Left ventricle myocardium inferior (tissue), 1 donor: Measurements from ENCODE around the gene PTP4A1. TPM values are rescaled to one million over a fixed set of nuclear protein-coding genes. Genes with fewer than 3 reads are reported as not detected.

Experiments used
- DNase-seq: peaks from one replicate; pipeline ENCODE4 v3.0.0-alpha.2; 2020
- H3K27ac ChIP-seq: fragments of 200-600 bp; replicated peaks from 2 replicates; pipeline ENCODE4 v1.8.0; 2021
- H3K27me3 ChIP-seq: fragments of 200-600 bp; 2 replicates; pipeline ENCODE4 v1.8.0; 2021; ENCODE audit warnings: low read depth
- H3K36me3 ChIP-seq: fragments of 200-600 bp; 2 replicates; pipeline ENCODE4 v1.8.0; 2021
- H3K4me1 ChIP-seq: fragments of 200-600 bp; 2 replicates; pipeline ENCODE4 v1.8.0; 2021
- H3K4me3 ChIP-seq: fragments of 200-600 bp; 2 replicates; pipeline ENCODE4 v1.8.0; 2021; ENCODE audit warnings: mild to moderate bottlenecking, moderate library complexity
- H3K9me3 ChIP-seq: fragments of 200-600 bp; replicated peaks from 2 replicates; pipeline ENCODE4 v1.8.0; 2021
- intact Hi-C: fragments of 100-400 bp; cut with micrococcal nuclease; formaldehyde crosslinking; loops from one replicate; pipeline ENCODE4 v1.11.0; 2022
- total RNA-seq: library from RNA; stranded (reverse); fragmentation: NEBNext Ultra II Directional; extraction: Animal tissue kit (Norgen Biotek cat#: 25700); gene quantifications from one replicate; pipeline ENCODE4 v1.2.1, GENCODE V29; 2021
- TF ChIP-seq, protein P1 (sequence below): fragments of 200-600 bp; IDR thresholded peaks from 2 replicates; pipeline ENCODE4 v1.8.0; 2021; ENCODE audit warnings: antibody characterized with exemption, mild to moderate bottlenecking, borderline replicate concordance
- donor health status: DM: no; HTN: yes; CAD: no; lungs with severe emphysema.

The PTP4A1 gene
- total RNA-seq, 1 donor from 2014 or later, result 22.3 TPM

DNA sequence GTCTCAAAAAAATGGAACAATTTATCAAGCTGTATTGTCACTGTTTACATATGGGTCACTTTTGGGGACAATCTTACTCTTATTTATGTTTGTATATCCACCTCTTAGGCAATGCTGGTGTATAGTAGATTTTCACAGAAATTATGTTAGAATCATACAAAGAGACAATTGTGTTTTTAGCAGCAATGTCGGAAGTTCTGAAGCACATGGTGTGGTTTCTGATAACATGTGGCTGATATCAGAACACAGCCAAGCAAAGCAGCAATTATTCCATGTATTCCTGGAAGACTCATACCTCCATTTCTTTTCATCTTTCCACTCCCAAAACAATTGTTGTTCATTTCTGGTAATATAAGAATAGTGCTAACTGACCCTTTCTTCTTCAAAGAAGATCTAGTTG lies 17.5 kb upstream of the PTP4A1 start:
- Histone ChIP-seq H3K27me3 (no peaks in the 10 kb centered on the region), H3K4me3 (no peak overlapping the region), H3K9me3 (no peaks in the 10 kb centered on the region), H3K36me3 (no peaks in the 10 kb centered on the region), H3K27ac (no peak overlapping the region), H3K4me1 (peaks cover 9% of the 10 kb centered on the region)
- intact Hi-C loops, result no loop called here
- TF ChIP-seq, protein P1, sequence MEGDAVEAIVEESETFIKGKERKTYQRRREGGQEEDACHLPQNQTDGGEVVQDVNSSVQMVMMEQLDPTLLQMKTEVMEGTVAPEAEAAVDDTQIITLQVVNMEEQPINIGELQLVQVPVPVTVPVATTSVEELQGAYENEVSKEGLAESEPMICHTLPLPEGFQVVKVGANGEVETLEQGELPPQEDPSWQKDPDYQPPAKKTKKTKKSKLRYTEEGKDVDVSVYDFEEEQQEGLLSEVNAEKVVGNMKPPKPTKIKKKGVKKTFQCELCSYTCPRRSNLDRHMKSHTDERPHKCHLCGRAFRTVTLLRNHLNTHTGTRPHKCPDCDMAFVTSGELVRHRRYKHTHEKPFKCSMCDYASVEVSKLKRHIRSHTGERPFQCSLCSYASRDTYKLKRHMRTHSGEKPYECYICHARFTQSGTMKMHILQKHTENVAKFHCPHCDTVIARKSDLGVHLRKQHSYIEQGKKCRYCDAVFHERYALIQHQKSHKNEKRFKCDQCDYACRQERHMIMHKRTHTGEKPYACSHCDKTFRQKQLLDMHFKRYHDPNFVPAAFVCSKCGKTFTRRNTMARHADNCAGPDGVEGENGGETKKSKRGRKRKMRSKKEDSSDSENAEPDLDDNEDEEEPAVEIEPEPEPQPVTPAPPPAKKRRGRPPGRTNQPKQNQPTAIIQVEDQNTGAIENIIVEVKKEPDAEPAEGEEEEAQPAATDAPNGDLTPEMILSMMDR, result no peak
- DNase-seq, result no peak

DNA sequence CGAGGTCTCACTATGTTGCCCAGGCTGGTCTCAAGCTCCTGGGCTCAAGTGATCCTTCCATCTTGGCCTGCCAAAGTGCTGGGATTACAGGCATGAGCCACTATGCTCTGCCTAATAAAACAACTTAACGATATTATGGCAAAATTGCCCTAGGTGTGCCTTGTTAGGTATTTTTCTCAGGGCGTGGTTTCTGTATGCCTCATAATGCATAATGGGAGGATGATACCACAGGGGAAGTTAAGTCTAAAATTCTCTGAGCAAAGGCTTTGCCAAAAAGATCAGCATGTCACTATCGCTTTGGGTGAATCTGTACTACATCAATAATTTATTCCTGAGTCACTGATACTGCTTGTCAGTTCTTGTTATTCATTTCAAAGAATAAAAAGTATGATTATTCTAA lies 15.9 kb upstream of the PTP4A1 start:
- Histone ChIP-seq H3K4me1 (peaks cover 9% of the 10 kb centered on the region), H3K27ac (no peak overlapping the region), H3K4me3 (no peak overlapping the region)

DNA sequence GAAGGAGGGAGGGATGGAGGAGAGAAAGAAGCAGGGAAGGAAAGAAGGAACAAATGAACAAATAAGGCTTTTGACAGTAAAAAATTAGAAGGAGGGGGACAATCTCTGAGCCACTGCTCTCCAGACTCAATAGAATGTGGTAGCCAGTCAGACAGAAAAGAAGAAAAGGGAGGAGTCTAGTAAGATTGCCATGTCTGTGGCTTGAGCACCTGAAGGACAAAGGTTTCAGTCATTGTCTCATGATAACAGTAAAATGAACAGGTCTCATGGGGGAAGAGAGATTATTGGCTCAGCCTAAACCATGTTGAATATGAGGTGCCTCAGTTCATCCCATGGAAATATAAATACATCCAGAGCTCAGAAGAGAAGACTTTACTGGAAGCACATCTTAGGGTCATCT lies 14.0 kb upstream of the PTP4A1 start:
- Histone ChIP-seq H3K27ac (no peak overlapping the region), H3K4me1 (peaks cover 9% of the 10 kb centered on the region), H3K4me3 (no peak overlapping the region), H3K27me3 (no peaks in the 10 kb centered on the region), H3K9me3 (no peaks in the 10 kb centered on the region), H3K36me3 (no peaks in the 10 kb centered on the region)
- TF ChIP-seq, protein P1, result no peak
- intact Hi-C loops, result no loop called here
- DNase-seq, result no peak

More for the DNA sequence above, 15.9 kb upstream of the PTP4A1 start:
- TF ChIP-seq, protein P1, result no peak
- Histone ChIP-seq H3K36me3 (no peaks in the 10 kb centered on the region), H3K27me3 (no peaks in the 10 kb centered on the region), H3K9me3 (no peaks in the 10 kb centered on the region)
- intact Hi-C loops, result no loop called here
- no peak for DNase-seq

DNA sequence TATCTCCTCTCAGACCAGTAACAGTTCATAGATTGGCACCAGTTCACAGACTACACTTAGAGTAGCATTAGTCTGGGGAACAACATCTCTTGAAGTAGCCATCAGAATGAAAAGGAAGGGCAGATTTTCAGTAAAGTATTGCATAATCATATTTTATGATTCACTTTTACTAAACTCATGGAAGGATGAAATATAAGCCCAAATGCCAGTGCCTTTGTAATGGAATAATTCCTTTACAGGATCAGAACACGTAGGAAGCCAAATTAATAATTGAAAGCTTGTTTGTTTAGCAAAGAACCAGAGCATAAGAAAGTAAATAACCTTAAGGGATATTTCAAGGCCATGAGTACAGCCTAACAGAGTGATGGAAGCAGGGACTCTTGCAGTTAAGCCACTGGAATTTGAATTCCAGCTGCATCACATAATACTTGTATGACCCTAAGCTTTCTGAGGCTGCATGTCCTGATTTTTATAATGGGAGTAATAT lies 11.4 kb upstream of the PTP4A1 start:
- no peak for DNase-seq
- intact Hi-C loops, result no loop called here
- H3K4me1 ChIP-seq, result no peaks in the 10 kb centered on the region
- TF ChIP-seq, protein P1, result no peak
- no peaks in the 10 kb centered on the region for H3K27me3 ChIP-seq
- H3K27ac ChIP-seq, result no peak overlapping the region
- no peaks in the 10 kb centered on the region for H3K36me3 ChIP-seq
- no peaks in the 10 kb centered on the region for H3K9me3 ChIP-seq
- H3K4me3 ChIP-seq, result no peak overlapping the region

DNA sequence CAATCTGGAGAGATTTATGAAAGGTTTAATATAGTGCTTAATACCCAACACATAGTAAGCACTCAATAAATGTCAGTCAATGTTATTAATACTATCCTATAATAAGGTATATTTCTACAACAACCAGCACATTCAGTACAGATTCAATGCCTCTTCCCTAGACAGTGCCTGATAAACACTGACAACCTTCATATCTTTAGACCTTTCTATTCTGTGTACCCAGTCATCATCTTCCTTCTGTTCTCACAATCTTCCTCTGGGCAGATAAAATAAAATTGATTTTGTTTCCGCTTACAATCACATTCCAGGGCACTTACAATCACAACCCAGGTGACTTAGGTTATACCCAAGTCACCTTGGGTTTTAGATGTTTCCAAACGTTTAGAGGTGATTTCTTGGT lies 11.0 kb upstream of the PTP4A1 start:
- Histone ChIP-seq H3K4me3 (no peak overlapping the region), H3K9me3 (no peaks in the 10 kb centered on the region), H3K27me3 (no peaks in the 10 kb centered on the region), H3K27ac (no peak overlapping the region), H3K4me1 (no peaks in the 10 kb centered on the region), H3K36me3 (no peaks in the 10 kb centered on the region)
- intact Hi-C loops, result no loop called here
- TF ChIP-seq, protein P1, result no peak
- no peak for DNase-seq
